Measurements from ENCODE around the gene LHX3. TPM values are rescaled to one million over a fixed set of nuclear protein-coding genes. Genes with fewer than 3 reads are reported as not detected.
A peak's percentile ranks its signal among the peaks of the same experiment; 100 is the strongest.

LHX3 gene
- total RNA-seq, 1 experiment from 2014 or later = not detected

DNA sequence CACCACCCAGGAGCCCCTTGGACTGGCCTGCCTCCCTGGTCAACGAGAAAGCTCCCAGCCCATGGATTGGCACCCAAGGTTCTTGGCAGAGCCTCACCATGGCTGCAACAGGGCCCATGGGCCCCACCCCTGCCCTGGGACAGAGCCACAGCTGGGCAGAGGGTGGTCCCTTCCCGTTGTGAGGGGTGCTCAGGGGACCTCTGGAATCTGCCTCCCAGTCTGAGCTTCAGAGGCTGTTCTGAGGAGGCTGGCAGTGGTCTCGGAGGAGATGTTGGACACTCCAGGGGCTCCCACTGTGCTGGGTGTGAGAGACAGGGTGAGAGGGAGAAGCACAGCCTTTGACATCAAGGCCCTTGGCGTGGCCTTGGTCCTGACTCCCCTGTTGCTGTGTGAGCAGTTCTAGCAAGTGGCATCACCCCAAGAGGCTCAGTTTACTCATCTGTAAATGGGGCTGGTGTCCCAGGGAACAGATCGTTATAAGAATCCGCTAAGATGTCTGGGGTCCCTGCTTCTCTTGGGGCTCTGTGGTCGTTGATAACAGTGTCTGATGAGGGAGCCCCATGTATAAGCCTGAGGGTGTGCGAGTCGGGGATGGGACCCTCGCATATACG lies 33.0 kb downstream of the LHX3 start:
- Histone ChIP-seq H3K79me2 (ENCODE audit: insufficient read depth, low read length) (no peaks in the 10 kb centered on the region), H3K56ac (ENCODE audit: insufficient read length, low read depth, low read length) (no peak overlapping the region), H2BK15ac (ENCODE audit: low read depth, low read length) (no peak overlapping the region), H3K23ac (ENCODE audit: insufficient read length, low read depth, low read length) (no peak overlapping the region), H3K18ac (ENCODE audit: insufficient read length, low read depth, low read length) (no peak overlapping the region), H2BK12ac (ENCODE audit: insufficient read length, low read depth, low read length) (no peak overlapping the region), H3K27me3 (ENCODE audit: insufficient read depth, low read length) (no peaks in the 10 kb centered on the region), H4K5ac (ENCODE audit: insufficient read length, low read depth, low read length) (no peak overlapping the region), H3K79me1 (ENCODE audit: insufficient read depth, low read depth, low read length, poor library complexity, severe bottlenecking) (no peaks in the 10 kb centered on the region), H4K20me1 (ENCODE audit: control insufficient read depth, insufficient read depth, insufficient read length) (no peaks in the 10 kb centered on the region), H3K4me1 (ENCODE audit: insufficient read depth, low read length) (peaks cover 1% of the 10 kb centered on the region; the same call in 1 of the 2 replicates), H3K27ac (ENCODE audit: insufficient read length, low read depth, low read length) (no peak overlapping the region), H2BK5ac (ENCODE audit: insufficient read length, low read length) (no peak overlapping the region), H3K9ac (ENCODE audit: extremely low read depth, insufficient read length, low read length) (no peak overlapping the region), H3K4me2 (ENCODE audit: insufficient read depth, insufficient read length, low read length) (no peak overlapping the region), H2BK120ac (ENCODE audit: low read depth, low read length, poor library complexity, severe bottlenecking) (no peak overlapping the region), H2BK20ac (ENCODE audit: low read depth, low read length, poor library complexity, severe bottlenecking) (no peak overlapping the region), H3K14ac (ENCODE audit: insufficient read depth, low read length) (no peak overlapping the region), H2AFZ (ENCODE audit: low read length) (no peak overlapping the region), H3K23me2 (ENCODE audit: insufficient read length, low read depth, low read length, poor library complexity, severe bottlenecking) (no peaks in the 10 kb centered on the region), H3T11ph (ENCODE audit: low read length) (no peak overlapping the region), H4K91ac (ENCODE audit: insufficient read length, low read depth, low read length) (no peak overlapping the region), H3K9me3 (ENCODE audit: control insufficient read depth, low read depth, low read length) (no peaks in the 10 kb centered on the region), H3K4ac (ENCODE audit: low read depth, low read length) (no peak overlapping the region), H4K8ac (replicated peaks; ENCODE audit: insufficient read length, low read depth, low read length) (no peak overlapping the region), H2AK5ac (ENCODE audit: insufficient read length, low read length) (no peak overlapping the region)
- peak overlapping the region in 1 of 2 experiments; percentile 57; a peak in 2 of 5 replicates for H3K4me3 Mint-ChIP-seq
- no peaks in the 10 kb centered on the region; a peak in 2 of 7 replicates for H3K36me3 Mint-ChIP-seq (ENCODE audit: insufficient read depth in 1 of 3, low read depth in 3 of 3)
- H3K9me3 Mint-ChIP-seq = no peaks in the 10 kb centered on the region; a peak in 2 of 5 replicates
- H3K27ac Mint-ChIP-seq = peak overlapping the region in 2 of 3 experiments; percentile 84 to 96; a peak in 2 of 7 replicates
- TF ChIP-seq, protein P1, sequence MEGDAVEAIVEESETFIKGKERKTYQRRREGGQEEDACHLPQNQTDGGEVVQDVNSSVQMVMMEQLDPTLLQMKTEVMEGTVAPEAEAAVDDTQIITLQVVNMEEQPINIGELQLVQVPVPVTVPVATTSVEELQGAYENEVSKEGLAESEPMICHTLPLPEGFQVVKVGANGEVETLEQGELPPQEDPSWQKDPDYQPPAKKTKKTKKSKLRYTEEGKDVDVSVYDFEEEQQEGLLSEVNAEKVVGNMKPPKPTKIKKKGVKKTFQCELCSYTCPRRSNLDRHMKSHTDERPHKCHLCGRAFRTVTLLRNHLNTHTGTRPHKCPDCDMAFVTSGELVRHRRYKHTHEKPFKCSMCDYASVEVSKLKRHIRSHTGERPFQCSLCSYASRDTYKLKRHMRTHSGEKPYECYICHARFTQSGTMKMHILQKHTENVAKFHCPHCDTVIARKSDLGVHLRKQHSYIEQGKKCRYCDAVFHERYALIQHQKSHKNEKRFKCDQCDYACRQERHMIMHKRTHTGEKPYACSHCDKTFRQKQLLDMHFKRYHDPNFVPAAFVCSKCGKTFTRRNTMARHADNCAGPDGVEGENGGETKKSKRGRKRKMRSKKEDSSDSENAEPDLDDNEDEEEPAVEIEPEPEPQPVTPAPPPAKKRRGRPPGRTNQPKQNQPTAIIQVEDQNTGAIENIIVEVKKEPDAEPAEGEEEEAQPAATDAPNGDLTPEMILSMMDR (conservative IDR thresholded peaks at IDR 0.05) = no peak
- WGBS (ENCODE audit: extremely low coverage, insufficient read length, low lambda C conversion rate) = no CpG with 5 or more reads among the region's 11 CpGs
- peaks cover 2% of the 10 kb centered on the region; the same call in 1 of the 2 replicates for H3K27me3 Mint-ChIP-seq (ENCODE audit: low read depth)
- no peak for DNase-seq
- peaks cover 25 to 43% of the 10 kb centered on the region in 2 experiments for H3K4me1 Mint-ChIP-seq

All from H9 (cell line).